B cell (primary cell): ENCODE data around the gene TMBIM6. TPM values are rescaled to one million over a fixed set of nuclear protein-coding genes. Genes with fewer than 3 reads are reported as not detected.

Experiments used
- ATAC-seq: fragments of 200-7000 bp; cut with Tn5 transposase; one replicate; pipeline ENCODE4 v1.10.0; 2021; ENCODE audit warnings: low read depth, mild to moderate bottlenecking, moderate number of reproducible peaks, moderate library complexity
- CTCF ChIA-PET: fragments of 350-600 bp; sonication (Branson Sonifier 250); formaldehyde crosslinking; loops from one replicate; lab custom pipeline; 2021; ENCODE audit warnings: antibody characterized with exemption, inconsistent platforms; lab: Charles Lee
- POLR2A ChIA-PET: fragments of 350-600 bp; sonication (Branson Sonifier 250); formaldehyde crosslinking; loops from one replicate; lab custom pipeline; 2021; ENCODE audit warnings: antibody characterized with exemption; lab: Charles Lee
- DNase-seq: peaks from one replicate; pipeline ENCODE4 v3.0.0; 2013
- H2AFZ ChIP-seq: 2 replicates; pipeline ENCODE4 v1.6.1; 2012; ENCODE audit warnings: mild to moderate bottlenecking, low read depth, low read length; ENCODE audit not compliant: insufficient read depth, poor library complexity, severe bottlenecking
- H3K27ac ChIP-seq, 2 donors: 1 replicate in 1 of 2; 2 replicates in 1 of 2; pipeline ENCODE4 v1.5.1; 2012 to 2013; ENCODE audit warnings: low read length in 2 of 2, mild to moderate bottlenecking in 2 of 2, moderate library complexity in 1 of 2
- H3K27me3 ChIP-seq, 4 experiments: fragments of 200-600 bp in 1 of 4; sonication (generic) in 1 of 4; replicated peaks in 1 of 4; 1 replicate in 2 of 4; 2 replicates in 2 of 4; pipeline versions ENCODE4 v1.6.1 to v1.7.0; 2013 to 2016; ENCODE audit warnings: low read length in 3 of 4, mild to moderate bottlenecking in 2 of 4, mixed read lengths in 1 of 4, moderate library complexity in 1 of 4; ENCODE audit not compliant: insufficient read depth in 4 of 4, control insufficient read depth in 3 of 4; ENCODE audit errors: control extremely low read depth in 1 of 4
- H3K36me3 ChIP-seq, 2 experiments: replicated peaks in 1 of 2; 1 replicate in 1 of 2; 2 replicates in 1 of 2; pipeline versions ENCODE4 v1.6.1 to v1.7.1; 2013; ENCODE audit warnings: low read length in 1 of 2; ENCODE audit not compliant: insufficient read depth in 2 of 2, control insufficient read depth in 1 of 2; ENCODE audit errors: control extremely low read depth in 1 of 2, extremely low read depth in 1 of 2
- H3K4me1 ChIP-seq, 2 donors: fragments of 200-600 bp in 1 of 2; sonication (generic) in 1 of 2; 1 replicate in 1 of 2; 2 replicates in 1 of 2; pipeline versions ENCODE4 v1.5.1 to v1.6.1; 2013 to 2017; ENCODE audit warnings: low read length in 2 of 2; ENCODE audit not compliant: control insufficient read depth in 2 of 2, insufficient read depth in 2 of 2
- H3K4me2 ChIP-seq: replicated peaks from 2 replicates; pipeline ENCODE3; 2012; ENCODE audit warnings: mild to moderate bottlenecking, low read depth, low read length; ENCODE audit not compliant: poor library complexity, severe bottlenecking
- H3K4me3 ChIP-seq, 5 experiments: fragments of 200-600 bp in 1 of 5; sonication (generic) in 1 of 5; 1 replicate in 3 of 5; 2 replicates in 2 of 5; pipeline versions ENCODE4 v1.5.1 to v1.7.0; 2011 to 2016; ENCODE audit warnings: low read length in 4 of 5, mild to moderate bottlenecking in 4 of 5, low read depth in 2 of 5, control low read depth in 1 of 5, moderate library complexity in 1 of 5; ENCODE audit not compliant: insufficient read depth in 1 of 5; ENCODE audit errors: control extremely low read depth in 1 of 5, extremely low read depth in 1 of 5
- H3K79me2 ChIP-seq: fragments of 200-600 bp; sonication (generic); one replicate; pipeline ENCODE4 v1.6.0; 2016; ENCODE audit warnings: low read length; ENCODE audit not compliant: control insufficient read depth, insufficient read depth
- H3K9ac ChIP-seq: fragments of 200-600 bp; sonication (generic); 2 replicates; pipeline ENCODE4 v1.6.1; 2017; ENCODE audit warnings: mild to moderate bottlenecking, low read length, moderate library complexity
- H3K9me3 ChIP-seq, 3 donors: one replicate each; pipeline versions ENCODE4 v1.6.1 to v1.7.1; 2013; ENCODE audit warnings: low read length in 2 of 3; ENCODE audit not compliant: control insufficient read depth in 2 of 3, insufficient read depth in 1 of 3; ENCODE audit errors: control extremely low read depth in 1 of 3
- H4K20me1 ChIP-seq: 2 replicates; pipeline ENCODE4 v1.6.0; 2012; ENCODE audit warnings: mild to moderate bottlenecking, low read length; ENCODE audit not compliant: insufficient read depth, control insufficient read depth, poor library complexity, severe bottlenecking
- H3K27ac Mint-ChIP-seq: one replicate; pipeline ENCODE4 v1.8.0; 2021; ENCODE audit warnings: mixed read lengths
- H3K27me3 Mint-ChIP-seq: one replicate; pipeline ENCODE4 v1.8.0; 2021; ENCODE audit warnings: mixed read lengths
- H3K4me1 Mint-ChIP-seq: one replicate; pipeline ENCODE4 v1.8.0; 2021; ENCODE audit warnings: mixed read lengths
- H3K4me3 Mint-ChIP-seq: one replicate; pipeline ENCODE4 v1.8.0; 2021; ENCODE audit warnings: mixed read lengths
- H3K9me3 Mint-ChIP-seq: one replicate; pipeline ENCODE4 v1.8.0; 2022; ENCODE audit warnings: mixed read lengths; ENCODE audit not compliant: insufficient read depth
- EZH2 ChIP-seq: IDR thresholded peaks from 2 replicates; pipeline ENCODE4 v1.6.1; 2012; ENCODE audit warnings: borderline replicate concordance, low read depth, mild to moderate bottlenecking, moderate library complexity, low read length; ENCODE audit not compliant: insufficient read depth, poor library complexity, severe bottlenecking
- WGBS: methylation state at CpG from one replicate; pipeline ENCODE4 v1.1.5; 2013; ENCODE audit warnings: missing lambda C conversion rate; ENCODE audit not compliant: insufficient coverage; 5-methylcytosine and 5-hydroxymethylcytosine counted together
- intact Hi-C: fragments of 100-400 bp; cut with micrococcal nuclease; formaldehyde crosslinking; loops from one replicate; pipeline ENCODE4 v1.10.0; 2022
- polyA plus RNA-seq: library from polyadenylated mRNA; depleted of rRNA; stranded (reverse); fragments of >200 nt; gene quantifications from 2 replicates; pipeline ENCODE4 v1.2.3, GENCODE V29; 2012
- total RNA-seq, 2 donors: library from RNA; stranded (reverse); fragments of 120-200 nt in 1 of 2; gene quantifications; 1 replicate in 1 of 2; 2 replicates in 1 of 2; pipeline versions ENCODE4 v1.2.3 to v1.2.4, GENCODE V29; 2013 to 2022
- TF ChIP-seq, protein P1 (sequence below): fragments of 200-600 bp; IDR thresholded peaks from one replicate; pipeline ENCODE4 v1.8.0; 2022; ENCODE audit warnings: antibody characterized with exemption, mild to moderate bottlenecking

The TMBIM6 gene
- total and polyA plus RNA-seq, 2 donors (not counting 1 experiment from before 2014, with no cell fraction given) = 178 to 336 TPM

DNA sequence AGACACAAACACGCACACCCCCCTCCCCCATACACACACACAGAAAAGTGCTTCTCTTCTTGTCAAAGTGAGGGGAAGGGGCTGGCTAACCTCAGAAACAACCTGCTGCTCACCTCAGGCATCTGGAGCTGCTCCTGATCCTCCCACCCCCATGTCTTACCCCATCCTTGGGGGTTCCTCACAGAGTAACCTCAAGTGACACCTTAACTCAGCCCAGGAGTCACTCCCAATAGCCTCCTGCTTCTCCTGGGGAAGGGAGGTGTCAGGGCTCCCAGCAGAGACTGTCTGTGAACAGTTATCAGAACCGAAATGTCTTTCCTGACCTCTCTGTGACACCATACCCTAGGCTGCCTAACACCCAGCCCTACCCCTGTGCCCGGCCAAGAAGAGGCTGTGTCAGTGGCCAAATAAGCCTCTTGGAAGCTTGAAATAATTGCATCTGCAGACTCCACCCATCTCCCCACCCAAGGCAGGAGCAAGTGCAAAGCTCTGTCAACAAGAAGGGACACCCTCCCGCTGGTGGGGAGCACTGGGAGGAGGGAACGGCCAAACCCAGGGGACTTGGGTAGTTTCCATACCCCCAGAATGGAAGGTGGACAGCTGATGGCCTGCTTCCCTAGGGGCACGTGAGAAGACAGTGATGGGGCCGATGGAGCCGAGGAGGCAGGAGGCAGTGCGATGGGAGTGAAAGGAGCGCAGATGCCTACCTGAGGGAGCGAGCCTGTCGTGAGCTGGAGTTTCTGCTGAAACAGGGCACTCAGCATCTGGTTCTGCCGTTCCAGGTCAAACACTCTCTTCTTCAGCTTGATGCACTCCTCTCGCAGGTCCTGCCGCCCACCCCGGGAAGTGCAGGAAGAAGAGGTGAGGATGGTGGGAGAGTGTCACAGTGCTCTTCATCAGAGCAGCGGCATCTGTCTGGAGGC is 60.0 kb downstream of the TMBIM6 start:
- Histone ChIP-seq H3K4me3 (no peak overlapping the region), H3K27ac (no peak overlapping the region), H3K4me1 (no peaks in the 10 kb centered on the region), H3K27me3 (no peaks in the 10 kb centered on the region), H3K9ac (no peak overlapping the region), H3K36me3 (peaks cover 0 to 26% of the 10 kb centered on the region in 2 experiments), H3K79me2 (no peaks in the 10 kb centered on the region), H4K20me1 (no peaks in the 10 kb centered on the region), H3K4me2 (no peak overlapping the region), H3K9me3 (no peaks in the 10 kb centered on the region), H2AFZ (no peak overlapping the region)
- intact Hi-C loops = no loop called here
- H3K4me3 Mint-ChIP-seq = no peak overlapping the region
- POLR2A ChIA-PET = no interaction called here
- TF ChIP-seq EZH2 = no peak
- TF ChIP-seq, protein P1, sequence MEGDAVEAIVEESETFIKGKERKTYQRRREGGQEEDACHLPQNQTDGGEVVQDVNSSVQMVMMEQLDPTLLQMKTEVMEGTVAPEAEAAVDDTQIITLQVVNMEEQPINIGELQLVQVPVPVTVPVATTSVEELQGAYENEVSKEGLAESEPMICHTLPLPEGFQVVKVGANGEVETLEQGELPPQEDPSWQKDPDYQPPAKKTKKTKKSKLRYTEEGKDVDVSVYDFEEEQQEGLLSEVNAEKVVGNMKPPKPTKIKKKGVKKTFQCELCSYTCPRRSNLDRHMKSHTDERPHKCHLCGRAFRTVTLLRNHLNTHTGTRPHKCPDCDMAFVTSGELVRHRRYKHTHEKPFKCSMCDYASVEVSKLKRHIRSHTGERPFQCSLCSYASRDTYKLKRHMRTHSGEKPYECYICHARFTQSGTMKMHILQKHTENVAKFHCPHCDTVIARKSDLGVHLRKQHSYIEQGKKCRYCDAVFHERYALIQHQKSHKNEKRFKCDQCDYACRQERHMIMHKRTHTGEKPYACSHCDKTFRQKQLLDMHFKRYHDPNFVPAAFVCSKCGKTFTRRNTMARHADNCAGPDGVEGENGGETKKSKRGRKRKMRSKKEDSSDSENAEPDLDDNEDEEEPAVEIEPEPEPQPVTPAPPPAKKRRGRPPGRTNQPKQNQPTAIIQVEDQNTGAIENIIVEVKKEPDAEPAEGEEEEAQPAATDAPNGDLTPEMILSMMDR = no peak
- H3K27ac Mint-ChIP-seq = no peak overlapping the region
- CTCF ChIA-PET = interaction anchor here (1.7 kb wide), 1 partner anchor 24 kb away, joined by 4 read pairs; no protein-coding TSS in a partner anchor
- no peaks in the 10 kb centered on the region for H3K4me1 Mint-ChIP-seq
- DNase-seq = no peak
- H3K9me3 Mint-ChIP-seq = no peaks in the 10 kb centered on the region
- H3K27me3 Mint-ChIP-seq = no peaks in the 10 kb centered on the region
- 97% methylated on average over 15 of the region's 17 CpGs for WGBS
- ATAC-seq = no peak
